H1 (cell line): ENCODE data around the gene CFAP206. TPM values are rescaled to one million over a fixed set of nuclear protein-coding genes. Genes with fewer than 3 reads are reported as not detected.

ENCODE experiments used
- CHD2 ChIP-seq: IDR thresholded peaks from 2 replicates; pipeline ENCODE4 v1.6.1; 2012; ENCODE audit warnings: low read length, improper control_type of control experiment
- HDAC6 ChIP-seq: IDR thresholded peaks from one replicate; pipeline ENCODE4 v1.7.1; 2012; ENCODE audit warnings: low read depth, mild to moderate bottlenecking, inconsistent platforms, low read length, moderate library complexity
- POLR2A ChIP-seq, 2 experiments: IDR thresholded peaks; 1 replicate in 1 of 2; 2 replicates in 1 of 2; pipeline ENCODE4 v1.6.1; 2011; ENCODE audit warnings: low read depth in 2 of 2, low read length in 2 of 2, mild to moderate bottlenecking in 2 of 2; ENCODE audit errors: control extremely low read depth in 1 of 2
- RBBP5 ChIP-seq: IDR thresholded peaks from 2 replicates; pipeline ENCODE4 v1.7.1; 2012; ENCODE audit warnings: low read depth, mild to moderate bottlenecking, inconsistent platforms, low read length, moderate library complexity, borderline replicate concordance
- ZNF274 ChIP-seq: IDR thresholded peaks from 2 replicates; pipeline ENCODE4 v1.7.0; 2012; ENCODE audit warnings: low read length, borderline replicate concordance; ENCODE audit errors: extremely low read depth
- polyA plus RNA-seq, 7 experiments: library from polyadenylated mRNA; depleted of rRNA in 3 of 7; stranded (reverse) in 5 of 7; unstranded in 2 of 7; fragments of >200 nt in 5 of 7; fragments of 200-250 nt in 2 of 7; gene quantifications; 1 replicate in 5 of 7; 2 replicates in 1 of 7; 4 replicates in 1 of 7; pipeline versions ENCODE4 v1.2.1 to v1.2.3, GENCODE V29; 2011 to 2013; ENCODE audit warnings: missing spikeins in 2 of 7, mixed read lengths in 2 of 7
- total RNA-seq: library from RNA; stranded (reverse); fragmentation: NEBNext Ultra II Directional; extraction: Animal tissue kit (Norgen Biotek cat#: 25700); gene quantifications from 2 replicates; pipeline ENCODE4 v1.2.1, GENCODE V29; 2021

CFAP206 gene
- total and polyA plus RNA-seq, 2 of the 8 experiments (the other 6 are each of a cell fraction or from before 2014, with no cell fraction given), result not detected

DNA sequence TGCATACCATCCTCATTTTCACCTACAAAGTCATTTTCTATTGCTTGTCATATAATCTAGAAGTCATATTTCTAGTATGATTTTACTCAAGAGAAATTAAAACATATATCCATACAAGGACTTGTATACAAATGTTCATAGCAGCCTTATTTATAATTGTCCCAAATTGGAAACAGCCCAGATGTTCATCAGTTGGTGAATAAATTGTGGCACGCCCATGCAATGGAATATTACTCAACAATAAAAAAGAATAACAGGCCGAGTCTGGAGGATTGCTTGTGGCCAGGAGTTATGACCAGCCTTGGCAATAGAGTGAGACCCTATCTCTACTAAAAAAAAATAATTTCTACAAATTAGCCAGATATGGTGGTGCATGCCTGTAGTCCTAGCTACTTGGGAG, 34.4 kb upstream of the CFAP206 start (continued):
- TF ChIP-seq CHD2 (no peak), HDAC6 (no peak), ZNF274 (no peak), RBBP5 (no peak), POLR2A (IDR thresholded peaks at IDR 0.05; ENCODE audit: control extremely low read depth in 1 of 2, low read depth in 2 of 2, low read length in 2 of 2) (no peak)
